H9 (cell line): Measurements from ENCODE around the gene PTPRQ. TPM values are rescaled to one million over a fixed set of nuclear protein-coding genes. Genes with fewer than 3 reads are reported as not detected.

Source experiments
- DNase-seq: peaks from one replicate; pipeline ENCODE4 v3.0.0-alpha.2; 2017
- H2AFZ ChIP-seq: one replicate; pipeline ENCODE4 v1.6.1; 2013; ENCODE audit warnings: mild to moderate bottlenecking, low read length, control low read depth, moderate library complexity
- H2AK5ac ChIP-seq: 2 replicates; pipeline ENCODE4 v1.6.1; 2013; ENCODE audit warnings: low read length, control low read depth, mixed read lengths; ENCODE audit not compliant: insufficient read length
- H2BK120ac ChIP-seq: one replicate; pipeline ENCODE4 v1.6.1; 2013; ENCODE audit warnings: low read depth, mild to moderate bottlenecking, low read length, control low read depth, inconsistent platforms; ENCODE audit not compliant: poor library complexity, severe bottlenecking
- H2BK12ac ChIP-seq: 2 replicates; pipeline ENCODE4 v1.6.1; 2013; ENCODE audit warnings: low read length, control low read depth, mixed read lengths, low read depth; ENCODE audit not compliant: insufficient read length
- H2BK15ac ChIP-seq: 2 replicates; pipeline ENCODE4 v1.6.1; 2013; ENCODE audit warnings: low read depth, low read length, control low read depth
- H2BK20ac ChIP-seq: one replicate; pipeline ENCODE4 v1.6.1; 2013; ENCODE audit warnings: low read depth, mild to moderate bottlenecking, low read length, control low read depth, inconsistent platforms; ENCODE audit not compliant: poor library complexity, severe bottlenecking
- H2BK5ac ChIP-seq: 2 replicates; pipeline ENCODE4 v1.6.1; 2013; ENCODE audit warnings: low read length, control low read depth, mixed read lengths; ENCODE audit not compliant: insufficient read length
- H3K14ac ChIP-seq: 2 replicates; pipeline ENCODE4 v1.6.1; 2013; ENCODE audit warnings: low read length, control low read depth; ENCODE audit not compliant: insufficient read depth
- H3K18ac ChIP-seq: 2 replicates; pipeline ENCODE4 v1.6.1; 2013; ENCODE audit warnings: low read depth, mild to moderate bottlenecking, mixed read lengths, low read length, control low read depth; ENCODE audit not compliant: insufficient read length
- H3K23ac ChIP-seq: 2 replicates; pipeline ENCODE4 v1.6.1; 2013; ENCODE audit warnings: low read length, control low read depth, mixed read lengths, low read depth; ENCODE audit not compliant: insufficient read length
- H3K23me2 ChIP-seq: 2 replicates; pipeline ENCODE4 v1.6.1; 2013; ENCODE audit warnings: low read depth, mild to moderate bottlenecking, mixed read lengths, low read length, control low read depth; ENCODE audit not compliant: insufficient read length, poor library complexity, severe bottlenecking
- H3K27ac ChIP-seq: 2 replicates; pipeline ENCODE4 v1.5.1; 2013; ENCODE audit warnings: low read length, control low read depth, mixed read lengths, low read depth; ENCODE audit not compliant: insufficient read length
- H3K27me3 ChIP-seq: 2 replicates; pipeline ENCODE4 v1.6.1; 2013; ENCODE audit warnings: low read length, control low read depth, inconsistent platforms; ENCODE audit not compliant: insufficient read depth
- H3K4ac ChIP-seq: 2 replicates; pipeline ENCODE4 v1.6.1; 2013; ENCODE audit warnings: low read depth, mild to moderate bottlenecking, control low read depth, inconsistent platforms, low read length, moderate library complexity
- H3K4me1 ChIP-seq: 2 replicates; pipeline ENCODE4 v1.6.1; 2013; ENCODE audit warnings: low read length, control low read depth, inconsistent platforms; ENCODE audit not compliant: insufficient read depth
- H3K4me2 ChIP-seq: 2 replicates; pipeline ENCODE4 v1.6.1; 2013; ENCODE audit warnings: low read length, control low read depth, mixed read lengths; ENCODE audit not compliant: insufficient read length, insufficient read depth
- H3K56ac ChIP-seq: 2 replicates; pipeline ENCODE4 v1.6.1; 2013; ENCODE audit warnings: low read depth, mild to moderate bottlenecking, mixed read lengths, low read length, control low read depth; ENCODE audit not compliant: insufficient read length
- H3K79me1 ChIP-seq: 2 replicates; pipeline ENCODE4 v1.6.1; 2013; ENCODE audit warnings: low read depth, mild to moderate bottlenecking, moderate library complexity, low read length, control low read depth, inconsistent platforms; ENCODE audit not compliant: insufficient read depth, poor library complexity, severe bottlenecking
- H3K79me2 ChIP-seq: 2 replicates; pipeline ENCODE4 v1.6.1; 2013; ENCODE audit warnings: low read length, control low read depth, inconsistent platforms; ENCODE audit not compliant: insufficient read depth
- H3K9ac ChIP-seq: 2 replicates; pipeline ENCODE4 v1.6.1; 2013; ENCODE audit warnings: low read length, control low read depth, mixed read lengths; ENCODE audit not compliant: insufficient read length; ENCODE audit errors: extremely low read depth
- H3K9me3 ChIP-seq: one replicate; pipeline ENCODE4 v1.6.1; 2013; ENCODE audit warnings: low read depth, low read length, inconsistent platforms; ENCODE audit not compliant: control insufficient read depth
- H3T11ph ChIP-seq: one replicate; pipeline ENCODE4 v1.6.1; 2013; ENCODE audit warnings: mild to moderate bottlenecking, low read length, control low read depth, inconsistent platforms
- H4K20me1 ChIP-seq: one replicate; pipeline ENCODE4 v1.6.1; 2013; ENCODE audit not compliant: control insufficient read depth, insufficient read length, insufficient read depth
- H4K5ac ChIP-seq: 2 replicates; pipeline ENCODE4 v1.6.1; 2013; ENCODE audit warnings: low read depth, mild to moderate bottlenecking, mixed read lengths, low read length, control low read depth; ENCODE audit not compliant: insufficient read length
- H4K8ac ChIP-seq: replicated peaks from 2 replicates; pipeline ENCODE4 v1.6.1; 2013; ENCODE audit warnings: low read length, control low read depth, mixed read lengths, low read depth; ENCODE audit not compliant: insufficient read length
- H4K91ac ChIP-seq: 2 replicates; pipeline ENCODE4 v1.6.1; 2013; ENCODE audit warnings: low read depth, mild to moderate bottlenecking, moderate library complexity, mixed read lengths, low read length, control low read depth; ENCODE audit not compliant: insufficient read length
- H3K27ac Mint-ChIP-seq, 3 experiments: 2 replicates in 2 of 3; 3 replicates in 1 of 3; pipeline ENCODE4 v1.8.0; 2020 to 2021; ENCODE audit warnings: mixed read lengths in 3 of 3, mild to moderate bottlenecking in 1 of 3, moderate library complexity in 1 of 3
- H3K27me3 Mint-ChIP-seq: 2 replicates; pipeline ENCODE4 v1.8.0; 2021; ENCODE audit warnings: low read depth, mild to moderate bottlenecking, moderate library complexity, mixed read lengths
- H3K36me3 Mint-ChIP-seq, 3 experiments: 2 replicates in 2 of 3; 3 replicates in 1 of 3; pipeline ENCODE4 v1.8.0; 2020 to 2021; ENCODE audit warnings: low read depth in 3 of 3, mixed read lengths in 3 of 3; ENCODE audit not compliant: insufficient read depth in 1 of 3
- H3K4me1 Mint-ChIP-seq, 2 experiments: 2 replicates each; pipeline ENCODE4 v1.8.0; 2020; ENCODE audit warnings: mixed read lengths in 2 of 2
- H3K4me3 Mint-ChIP-seq, 2 experiments: 2 replicates in 1 of 2; 3 replicates in 1 of 2; pipeline ENCODE4 v1.8.0; 2020 to 2021; ENCODE audit warnings: mild to moderate bottlenecking in 2 of 2, mixed read lengths in 2 of 2, moderate library complexity in 1 of 2
- H3K9me3 Mint-ChIP-seq, 2 experiments: 2 replicates in 1 of 2; 3 replicates in 1 of 2; pipeline ENCODE4 v1.8.0; 2020; ENCODE audit warnings: mild to moderate bottlenecking in 2 of 2, mixed read lengths in 2 of 2, moderate library complexity in 1 of 2
- WGBS: extraction: QIAGEN DNeasy Blood & Tissue Kit; methylation state at CpG from one replicate; pipeline ENCODE4 v1.1.7; 2013; ENCODE audit warnings: missing lambda C conversion rate, low lambda C conversion rate, mixed read lengths; ENCODE audit not compliant: insufficient read length; ENCODE audit errors: extremely low coverage; 5-methylcytosine and 5-hydroxymethylcytosine counted together
- total RNA-seq: library from RNA; stranded (reverse); gene quantifications from 2 replicates; pipeline ENCODE4 v1.2.1, GENCODE V29; 2021
- TF ChIP-seq, protein P1 (sequence below): fragments of 200-600 bp; sonication (generic); conservative IDR thresholded peaks from 3 replicates; pipeline ENCODE4 v1.8.0; 2021; ENCODE audit warnings: antibody characterized with exemption, mild to moderate bottlenecking

PTPRQ gene
- total RNA-seq, 1 experiment from 2014 or later = not detected

DNA sequence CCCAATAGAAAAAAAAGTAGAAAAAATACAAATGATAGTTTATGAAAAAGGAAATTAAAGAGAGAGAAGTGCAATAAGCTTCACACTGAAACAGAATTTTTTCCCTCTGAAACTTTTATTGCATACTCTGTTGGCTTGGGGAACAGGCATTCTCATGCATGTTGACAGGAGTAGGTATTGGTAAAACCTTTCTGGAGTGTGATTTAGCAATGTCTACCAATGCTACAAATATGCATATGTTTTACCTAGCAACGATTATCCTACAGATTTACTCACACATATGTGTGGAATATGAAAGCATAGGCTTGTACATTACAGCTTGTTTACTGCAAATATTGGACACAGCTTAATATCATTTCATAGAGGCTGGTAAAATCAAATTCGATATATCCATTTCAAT lies 137.7 kb downstream of the PTPRQ start:
- no peaks in the 10 kb centered on the region for H3K79me1 ChIP-seq
- H4K20me1 ChIP-seq = no peaks in the 10 kb centered on the region
- no peaks in the 10 kb centered on the region for H3K23me2 ChIP-seq
- no peak overlapping the region for H3K18ac ChIP-seq
- Mint-ChIP-seq H3K9me3 (no peaks in the 10 kb centered on the region; a peak in 1 of 5 replicates), H3K4me1 (no peaks in the 10 kb centered on the region), H3K36me3 (no peaks in the 10 kb centered on the region), H3K27me3 (no peaks in the 10 kb centered on the region), H3K27ac (no peak overlapping the region), H3K4me3 (no peak overlapping the region)
- H3K56ac ChIP-seq = no peak overlapping the region
- TF ChIP-seq, protein P1, sequence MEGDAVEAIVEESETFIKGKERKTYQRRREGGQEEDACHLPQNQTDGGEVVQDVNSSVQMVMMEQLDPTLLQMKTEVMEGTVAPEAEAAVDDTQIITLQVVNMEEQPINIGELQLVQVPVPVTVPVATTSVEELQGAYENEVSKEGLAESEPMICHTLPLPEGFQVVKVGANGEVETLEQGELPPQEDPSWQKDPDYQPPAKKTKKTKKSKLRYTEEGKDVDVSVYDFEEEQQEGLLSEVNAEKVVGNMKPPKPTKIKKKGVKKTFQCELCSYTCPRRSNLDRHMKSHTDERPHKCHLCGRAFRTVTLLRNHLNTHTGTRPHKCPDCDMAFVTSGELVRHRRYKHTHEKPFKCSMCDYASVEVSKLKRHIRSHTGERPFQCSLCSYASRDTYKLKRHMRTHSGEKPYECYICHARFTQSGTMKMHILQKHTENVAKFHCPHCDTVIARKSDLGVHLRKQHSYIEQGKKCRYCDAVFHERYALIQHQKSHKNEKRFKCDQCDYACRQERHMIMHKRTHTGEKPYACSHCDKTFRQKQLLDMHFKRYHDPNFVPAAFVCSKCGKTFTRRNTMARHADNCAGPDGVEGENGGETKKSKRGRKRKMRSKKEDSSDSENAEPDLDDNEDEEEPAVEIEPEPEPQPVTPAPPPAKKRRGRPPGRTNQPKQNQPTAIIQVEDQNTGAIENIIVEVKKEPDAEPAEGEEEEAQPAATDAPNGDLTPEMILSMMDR = no peak
- H4K5ac ChIP-seq = no peak overlapping the region
- no peaks in the 10 kb centered on the region for H3K27me3 ChIP-seq
- H2BK20ac ChIP-seq = no peak overlapping the region
- no CpG with 5 or more reads among the region's 2 CpGs for WGBS
- H3K4me1 ChIP-seq = no peaks in the 10 kb centered on the region
- no peak overlapping the region for H3K9ac ChIP-seq
- no peak overlapping the region for H2BK12ac ChIP-seq
- no peak overlapping the region for H2BK5ac ChIP-seq
- H2BK15ac ChIP-seq = no peak overlapping the region
- no peak overlapping the region for H2BK120ac ChIP-seq
- H3K79me2 ChIP-seq = no peaks in the 10 kb centered on the region
- no peak overlapping the region for H2AFZ ChIP-seq
- no peak overlapping the region for H3K4me2 ChIP-seq
- no peak overlapping the region for H4K91ac ChIP-seq
- H3K9me3 ChIP-seq = no peaks in the 10 kb centered on the region
- H3K27ac ChIP-seq = no peak overlapping the region
- H4K8ac ChIP-seq = no peak overlapping the region
- H3K4ac ChIP-seq = no peak overlapping the region
- no peak overlapping the region for H3K23ac ChIP-seq
- H3T11ph ChIP-seq = no peak overlapping the region
- H3K14ac ChIP-seq = no peak overlapping the region
- no peak for DNase-seq
- H2AK5ac ChIP-seq = no peak overlapping the region
